Right cardiac atrium (tissue), 5 donors: ENCODE results near the gene EPSTI1. TPM values are rescaled to one million over a fixed set of nuclear protein-coding genes. Genes with fewer than 3 reads are reported as not detected.
A peak's percentile ranks its signal among the peaks of the same experiment; 100 is the strongest.
"Not testable (repeated sequence)": the region's sequence is repeated elsewhere in the genome, so short reads cannot be mapped to it uniquely, and the experiment has no call there.

ENCODE experiments used
- ATAC-seq, 2 donors: fragments of 200-7000 bp; cut with Tn5 transposase; one replicate each; pipeline versions ENCODE4 v1.8.0 to v1.9.1; 2020; ENCODE audit warnings: moderate library complexity in 2 of 2, mild to moderate bottlenecking in 1 of 2
- DNase-seq, 3 donors: peaks; one replicate each; pipeline ENCODE4 v3.0.0-alpha.2; 2020
- H3K27ac ChIP-seq: one replicate; pipeline ENCODE4 v1.5.1; 2013; ENCODE audit warnings: mild to moderate bottlenecking, low read length, control low read depth, moderate library complexity
- H3K27me3 ChIP-seq: one replicate; pipeline ENCODE4 v1.6.1; 2013; ENCODE audit not compliant: control insufficient read depth, insufficient read depth
- H3K4me1 ChIP-seq: one replicate; pipeline ENCODE4 v1.6.1; 2013; ENCODE audit warnings: low read length; ENCODE audit not compliant: control insufficient read depth, insufficient read depth
- H3K4me3 ChIP-seq: one replicate; pipeline ENCODE4 v1.5.1; 2013; ENCODE audit warnings: low read length, control low read depth
- H3K9me3 ChIP-seq: one replicate; pipeline ENCODE4 v1.6.1; 2013; ENCODE audit warnings: low read length; ENCODE audit not compliant: control insufficient read depth
- WGBS: extraction: QIAGEN DNeasy Blood & Tissue Kit; methylation state at CpG from one replicate; pipeline ENCODE4 v1.1.7; 2013; 5-methylcytosine and 5-hydroxymethylcytosine counted together
- intact Hi-C, 4 donors: fragments of 100-400 bp; cut with DNase I; formaldehyde crosslinking; loops; one replicate each; pipeline versions ENCODE4 v1.11.0 to v1.14.0; 2022 to 2023
- polyA plus RNA-seq: library from polyadenylated mRNA; stranded (reverse); fragments of 200-250 nt; gene quantifications from one replicate; pipeline ENCODE4 v1.2.3, GENCODE V29; 2013
- total RNA-seq, 4 donors: library from RNA; stranded (reverse); fragmentation: NEBNext Ultra II Directional; extraction: Animal tissue kit (Norgen Biotek cat#: 25700); gene quantifications; one replicate each; pipeline ENCODE4 v1.2.1, GENCODE V29; 2021
- donor health status: healthy with polysubstance abuse.
- donor health status: DM: no; HTN: yes; CAD: no.
- donor health status: DM: no; HTN: no; CAD: no.
- donor health status: DM: no; HTN: yes; CAD: no; lungs with severe emphysema.
- donor health status: DM: yes; HTN: yes; CAD: no.

The EPSTI1 gene
- total and polyA plus RNA-seq, 5 donors: 1.8 to 8.5 (median 4.8) TPM

- DNase-seq (no peak), ATAC-seq (peak; percentile 25 to 51)
- H3K9me3 ChIP-seq: no peaks in the 10 kb centered on the region
- no peaks in the 10 kb centered on the region for H3K4me1 ChIP-seq
- no peak overlapping the region for H3K4me3 ChIP-seq
- intact Hi-C loops: no loop called here
- H3K27ac ChIP-seq: no peak overlapping the region
- 48% methylated on average over 12 of the region's 12 CpGs for WGBS
- no peaks in the 10 kb centered on the region for H3K27me3 ChIP-seq
Observed at GRCh38 chr13:42875475-42876269, 116.4 kb downstream of the EPSTI1 start.

GRCh38 chr13:42874221-42874620, 117.8 kb downstream of the EPSTI1 start:
- H3K27me3 ChIP-seq: no peaks in the 10 kb centered on the region
- no peak overlapping the region for H3K4me3 ChIP-seq
- no peaks in the 10 kb centered on the region for H3K4me1 ChIP-seq
- ATAC-seq (no peak), DNase-seq (no peak)
- H3K9me3 ChIP-seq: no peaks in the 10 kb centered on the region
- 86% methylated on average over 2 of the region's 2 CpGs for WGBS
- H3K27ac ChIP-seq: no peak overlapping the region
- intact Hi-C loops: no loop called here

- DNase-seq (no peak), ATAC-seq (no peak)
- Histone ChIP-seq H3K27me3 (no peaks in the 10 kb centered on the region), H3K4me3 (no peak overlapping the region), H3K27ac (no peak overlapping the region), H3K9me3 (no peaks in the 10 kb centered on the region), H3K4me1 (no peaks in the 10 kb centered on the region)
- WGBS: 80% methylated on average over 8 of the region's 8 CpGs
- intact Hi-C loops: no loop called here
Observed at GRCh38 chr13:42873081-42873480, 119.0 kb downstream of the EPSTI1 start.

- 72% methylated on average over 4 of the region's 4 CpGs for WGBS
- Histone ChIP-seq H3K27ac (no peak overlapping the region), H3K27me3 (no peaks in the 10 kb centered on the region), H3K4me3 (no peak overlapping the region), H3K4me1 (peaks cover 3% of the 10 kb centered on the region), H3K9me3 (no peaks in the 10 kb centered on the region)
- ATAC-seq (no peak), DNase-seq (no peak)
- intact Hi-C loops: no loop called here
Observed at GRCh38 chr13:42867232-42867631, 124.8 kb downstream of the EPSTI1 start.

GRCh38 chr13:42865768-42866102, 126.3 kb downstream of the EPSTI1 start:
- 26% methylated on average over 2 of the region's 2 CpGs for WGBS
- H3K27me3 ChIP-seq: no peaks in the 10 kb centered on the region
- H3K9me3 ChIP-seq: no peaks in the 10 kb centered on the region
- no peak overlapping the region for H3K27ac ChIP-seq
- H3K4me1 ChIP-seq: peaks cover 3% of the 10 kb centered on the region
- no peak for DNase-seq
- intact Hi-C loops: no loop called here
- peak; percentile 38 to 39 for ATAC-seq
- no peak overlapping the region for H3K4me3 ChIP-seq

GRCh38 chr13:42864952-42865767, 126.9 kb downstream of the EPSTI1 start:
- Histone ChIP-seq H3K27me3 (no peaks in the 10 kb centered on the region), H3K9me3 (no peaks in the 10 kb centered on the region), H3K27ac (no peak overlapping the region), H3K4me3 (no peak overlapping the region), H3K4me1 (peaks cover 3% of the 10 kb centered on the region)
- intact Hi-C loops: no loop called here
- WGBS: 35% methylated on average over 10 of the region's 10 CpGs
- ATAC-seq: peak; percentile 83 to 92
- peak in 2 of 3 donors; percentile 58 to 60 for DNase-seq

GRCh38 chr13:42862370-42862769, 129.7 kb downstream of the EPSTI1 start:
- intact Hi-C loops, ATAC-seq, DNase-seq, H3K9me3 ChIP-seq, H3K4me3 ChIP-seq, H3K27ac ChIP-seq, H3K4me1 ChIP-seq, H3K27me3 ChIP-seq: not testable (repeated sequence)
- WGBS: 84% methylated on average over 2 of the region's 2 CpGs

GRCh38 chr13:42860485-42860884, 131.6 kb downstream of the EPSTI1 start:
- Histone ChIP-seq H3K4me3 (no peak overlapping the region), H3K27me3 (no peaks in the 10 kb centered on the region), H3K9me3 (no peaks in the 10 kb centered on the region), H3K4me1 (no peaks in the 10 kb centered on the region), H3K27ac (no peak overlapping the region)
- intact Hi-C loops: no loop called here
- WGBS: 67% methylated on average over 4 of the region's 4 CpGs
- ATAC-seq (no peak), DNase-seq (no peak)

GRCh38 chr13:42859760-42860159, 132.3 kb downstream of the EPSTI1 start:
- ATAC-seq (no peak), DNase-seq (no peak)
- Histone ChIP-seq H3K9me3 (no peaks in the 10 kb centered on the region), H3K4me1 (no peaks in the 10 kb centered on the region), H3K27me3 (no peaks in the 10 kb centered on the region), H3K4me3 (no peak overlapping the region), H3K27ac (no peak overlapping the region)
- WGBS: 46% methylated on average over 2 of the region's 2 CpGs
- intact Hi-C loops: no loop called here

GRCh38 chr13:42855410-42855809, 136.6 kb downstream of the EPSTI1 start:
- Histone ChIP-seq H3K4me3 (no peak overlapping the region), H3K27ac (no peak overlapping the region), H3K9me3 (no peaks in the 10 kb centered on the region), H3K27me3 (no peaks in the 10 kb centered on the region), H3K4me1 (no peaks in the 10 kb centered on the region)
- ATAC-seq: no peak
- 70% methylated on average over 7 of the region's 7 CpGs for WGBS
- DNase-seq: no peak
- intact Hi-C loops: no loop called here

- Histone ChIP-seq H3K9me3 (no peaks in the 10 kb centered on the region), H3K4me1 (no peaks in the 10 kb centered on the region), H3K27ac (no peak overlapping the region), H3K27me3 (no peaks in the 10 kb centered on the region), H3K4me3 (no peak overlapping the region)
- intact Hi-C loops: no loop called here
- ATAC-seq (no peak), DNase-seq (no peak)
- WGBS: 95% methylated on average over 3 of the region's 3 CpGs
Observed at GRCh38 chr13:42852136-42852535, 139.9 kb downstream of the EPSTI1 start.
